ENCODE measurements around the gene POLR1A. TPM values are rescaled to one million over a fixed set of nuclear protein-coding genes. Genes with fewer than 3 reads are reported as not detected.

POLR1A gene
- total RNA-seq, 1 donor from 2014 or later: 45.2 TPM

DNA sequence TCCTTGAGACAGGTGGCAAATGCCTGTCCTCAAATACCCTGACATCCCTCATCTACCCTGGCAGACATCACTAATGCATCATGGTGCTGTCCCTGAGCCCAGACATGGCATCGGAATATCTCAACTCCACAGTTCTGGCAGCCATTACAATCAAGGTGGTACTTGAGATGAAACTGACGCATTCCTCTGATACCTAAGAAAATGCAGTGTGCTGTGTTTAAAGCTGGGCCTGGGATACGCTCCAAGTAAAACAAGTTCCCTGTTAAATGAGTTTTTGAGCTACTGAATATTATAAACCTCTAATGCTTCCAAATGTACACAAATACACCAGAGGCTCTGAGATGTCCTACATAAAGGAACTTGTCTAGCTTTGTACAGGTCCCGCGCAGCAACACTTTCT lies 29.8 kb downstream of the POLR1A start:
- Histone ChIP-seq H3K9me3 (ENCODE audit: insufficient read depth, low read depth, low read length) (no peaks in the 10 kb centered on the region), H3K27ac (ENCODE audit: low read depth, low read length) (no peak overlapping the region), H2AFZ (ENCODE audit: low read depth, low read length) (no peak overlapping the region), H3K27me3 (ENCODE audit: insufficient read depth, low read length) (no peaks in the 10 kb centered on the region), H3K4me1 (ENCODE audit: insufficient read depth, low read length) (no peaks in the 10 kb centered on the region), H3K36me3 (ENCODE audit: insufficient read depth, low read length) (peaks cover 42% of the 10 kb centered on the region), H3K4me2 (ENCODE audit: low read length) (no peak overlapping the region), H4K20me1 (ENCODE audit: insufficient read depth, low read length) (peaks cover 18% of the 10 kb centered on the region), H3K79me2 (ENCODE audit: insufficient read depth, low read length) (no peaks in the 10 kb centered on the region), H3K4me3 (ENCODE audit: insufficient read depth, low read depth, low read length) (no peak overlapping the region), H3K9ac (ENCODE audit: low read length) (no peak overlapping the region)
- Mint-ChIP-seq H3K27ac (ENCODE audit: unreplicated experiment) (no peak overlapping the region), H3K4me1 (ENCODE audit: low read depth, unreplicated experiment) (peaks cover 4% of the 10 kb centered on the region), H3K27me3 (ENCODE audit: low read depth, unreplicated experiment) (no peaks in the 10 kb centered on the region), H3K9me3 (ENCODE audit: unreplicated experiment) (no peaks in the 10 kb centered on the region), H3K36me3 (ENCODE audit: low read depth, unreplicated experiment) (peaks cover 23% of the 10 kb centered on the region), H3K4me3 (ENCODE audit: unreplicated experiment) (no peak overlapping the region)
- DNase-seq (ENCODE audit: low read depth) (no peak), FAIRE-seq (no peak)
- TF ChIP-seq, protein P1, sequence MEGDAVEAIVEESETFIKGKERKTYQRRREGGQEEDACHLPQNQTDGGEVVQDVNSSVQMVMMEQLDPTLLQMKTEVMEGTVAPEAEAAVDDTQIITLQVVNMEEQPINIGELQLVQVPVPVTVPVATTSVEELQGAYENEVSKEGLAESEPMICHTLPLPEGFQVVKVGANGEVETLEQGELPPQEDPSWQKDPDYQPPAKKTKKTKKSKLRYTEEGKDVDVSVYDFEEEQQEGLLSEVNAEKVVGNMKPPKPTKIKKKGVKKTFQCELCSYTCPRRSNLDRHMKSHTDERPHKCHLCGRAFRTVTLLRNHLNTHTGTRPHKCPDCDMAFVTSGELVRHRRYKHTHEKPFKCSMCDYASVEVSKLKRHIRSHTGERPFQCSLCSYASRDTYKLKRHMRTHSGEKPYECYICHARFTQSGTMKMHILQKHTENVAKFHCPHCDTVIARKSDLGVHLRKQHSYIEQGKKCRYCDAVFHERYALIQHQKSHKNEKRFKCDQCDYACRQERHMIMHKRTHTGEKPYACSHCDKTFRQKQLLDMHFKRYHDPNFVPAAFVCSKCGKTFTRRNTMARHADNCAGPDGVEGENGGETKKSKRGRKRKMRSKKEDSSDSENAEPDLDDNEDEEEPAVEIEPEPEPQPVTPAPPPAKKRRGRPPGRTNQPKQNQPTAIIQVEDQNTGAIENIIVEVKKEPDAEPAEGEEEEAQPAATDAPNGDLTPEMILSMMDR (IDR thresholded peaks at IDR 0.05; ENCODE audit: insufficient read depth, low read depth, low read length): no peak
- no peak for TF ChIP-seq EZH2 (IDR thresholded peaks at IDR 0.05; ENCODE audit: insufficient read depth, low read length)

DNA sequence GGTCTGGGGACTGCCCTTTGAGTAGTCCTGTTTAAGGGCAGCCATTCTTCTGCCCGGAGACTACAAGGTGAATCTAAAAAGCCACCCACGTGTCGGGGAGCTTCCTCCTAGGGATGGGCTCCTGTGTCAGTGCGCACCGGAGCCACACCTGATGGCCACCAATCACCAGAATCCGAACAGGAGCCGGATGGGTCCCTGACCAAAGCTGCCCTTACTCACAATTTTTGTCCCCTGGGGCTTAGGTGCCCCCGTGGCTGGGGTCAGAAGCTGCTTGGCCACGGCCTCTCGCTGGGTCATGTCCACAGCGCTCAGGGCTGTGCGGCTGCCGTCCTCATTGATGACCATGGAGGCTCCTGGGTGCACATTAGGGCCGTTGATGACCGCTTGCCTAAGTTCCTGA lies 30.9 kb downstream of the POLR1A start:
- peaks cover 41% of the 10 kb centered on the region for H3K36me3 ChIP-seq (ENCODE audit: insufficient read depth, low read length)
- peaks cover 26% of the 10 kb centered on the region for H3K36me3 Mint-ChIP-seq (ENCODE audit: low read depth, unreplicated experiment)
- no peaks in the 10 kb centered on the region for H3K79me2 ChIP-seq (ENCODE audit: insufficient read depth, low read length)

DNA sequence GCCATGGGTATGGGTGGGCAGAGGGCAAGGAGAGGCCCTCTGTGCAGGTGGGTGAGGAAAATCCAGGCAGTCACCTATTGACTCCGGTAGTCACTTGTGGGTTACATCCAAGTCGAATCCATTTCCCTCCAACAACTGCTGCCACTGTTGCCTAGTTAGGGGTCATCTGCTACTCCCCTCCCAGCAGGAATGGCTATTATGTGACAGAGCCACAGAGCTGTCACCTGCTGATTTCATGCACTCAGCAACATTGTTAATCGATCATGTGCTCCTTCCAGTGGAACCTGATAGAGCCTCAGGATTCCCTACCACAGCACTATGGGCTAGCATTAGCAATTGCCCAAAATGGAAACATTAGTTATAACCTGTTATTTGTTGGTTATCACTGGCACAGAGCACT lies 31.4 kb downstream of the POLR1A start:
- no peak for TF ChIP-seq EZH2 (IDR thresholded peaks at IDR 0.05; ENCODE audit: insufficient read depth, low read length)
- TF ChIP-seq, protein P1 (IDR thresholded peaks at IDR 0.05; ENCODE audit: insufficient read depth, low read depth, low read length): no peak
- H3K9ac ChIP-seq (ENCODE audit: low read length): no peak overlapping the region
- Mint-ChIP-seq H3K27ac (ENCODE audit: unreplicated experiment) (no peak overlapping the region), H3K9me3 (ENCODE audit: unreplicated experiment) (no peaks in the 10 kb centered on the region), H3K36me3 (ENCODE audit: low read depth, unreplicated experiment) (peaks cover 30% of the 10 kb centered on the region), H3K27me3 (ENCODE audit: low read depth, unreplicated experiment) (no peaks in the 10 kb centered on the region), H3K4me1 (ENCODE audit: low read depth, unreplicated experiment) (peaks cover 6% of the 10 kb centered on the region), H3K4me3 (ENCODE audit: unreplicated experiment) (no peak overlapping the region)
- H3K27ac ChIP-seq (ENCODE audit: low read depth, low read length): no peak overlapping the region
- FAIRE-seq (no peak), DNase-seq (ENCODE audit: low read depth) (no peak)
- no peaks in the 10 kb centered on the region for H3K9me3 ChIP-seq (ENCODE audit: insufficient read depth, low read depth, low read length)
- no peak overlapping the region for H2AFZ ChIP-seq (ENCODE audit: low read depth, low read length)
- peaks cover 6% of the 10 kb centered on the region for H3K4me1 ChIP-seq (ENCODE audit: insufficient read depth, low read length)
- no peaks in the 10 kb centered on the region for H3K27me3 ChIP-seq (ENCODE audit: insufficient read depth, low read length)
- no peak overlapping the region for H3K4me2 ChIP-seq (ENCODE audit: low read length)
- no peak overlapping the region for H3K4me3 ChIP-seq (ENCODE audit: insufficient read depth, low read depth, low read length)
- no peaks in the 10 kb centered on the region for H3K79me2 ChIP-seq (ENCODE audit: insufficient read depth, low read length)
- peaks cover 41% of the 10 kb centered on the region for H3K36me3 ChIP-seq (ENCODE audit: insufficient read depth, low read length)
- H4K20me1 ChIP-seq (ENCODE audit: insufficient read depth, low read length): peaks cover 3% of the 10 kb centered on the region

More for the DNA sequence above, 30.9 kb downstream of the POLR1A start:
- H3K27me3 Mint-ChIP-seq (ENCODE audit: low read depth, unreplicated experiment): no peaks in the 10 kb centered on the region
- H3K27me3 ChIP-seq (ENCODE audit: insufficient read depth, low read length): no peaks in the 10 kb centered on the region
- no peak overlapping the region for H3K4me2 ChIP-seq (ENCODE audit: low read length)
- no peak for DNase-seq (ENCODE audit: low read depth)
- H3K27ac Mint-ChIP-seq (ENCODE audit: unreplicated experiment): no peak overlapping the region
- no peak overlapping the region for H2AFZ ChIP-seq (ENCODE audit: low read depth, low read length)
- H3K27ac ChIP-seq (ENCODE audit: low read depth, low read length): no peak overlapping the region
- peaks cover under 1% of the 10 kb centered on the region for H3K4me1 ChIP-seq (ENCODE audit: insufficient read depth, low read length)
- no peak for FAIRE-seq
- no peaks in the 10 kb centered on the region for H3K9me3 Mint-ChIP-seq (ENCODE audit: unreplicated experiment)
- no peak overlapping the region for H3K4me3 Mint-ChIP-seq (ENCODE audit: unreplicated experiment)
- H3K4me3 ChIP-seq (ENCODE audit: insufficient read depth, low read depth, low read length): no peak overlapping the region
- H3K9me3 ChIP-seq (ENCODE audit: insufficient read depth, low read depth, low read length): no peaks in the 10 kb centered on the region
- H3K4me1 Mint-ChIP-seq (ENCODE audit: low read depth, unreplicated experiment): peaks cover 4% of the 10 kb centered on the region
- no peak overlapping the region for H3K9ac ChIP-seq (ENCODE audit: low read length)
- peaks cover 7% of the 10 kb centered on the region for H4K20me1 ChIP-seq (ENCODE audit: insufficient read depth, low read length)
- TF ChIP-seq, protein P1 (IDR thresholded peaks at IDR 0.05; ENCODE audit: insufficient read depth, low read depth, low read length): no peak
- no peak for TF ChIP-seq EZH2 (IDR thresholded peaks at IDR 0.05; ENCODE audit: insufficient read depth, low read length)
